Neutrophil (primary cell): ENCODE measurements around the gene TMED3.

Experiments used
- H3K27ac ChIP-seq: fragments of 200-600 bp; sonication (generic); 2 replicates; pipeline ENCODE4 v1.5.1; 2016; ENCODE audit warnings: mild to moderate bottlenecking, moderate library complexity
- H3K27me3 ChIP-seq: fragments of 200-600 bp; sonication (generic); 2 replicates; pipeline ENCODE4 v1.6.0; 2016; ENCODE audit warnings: mild to moderate bottlenecking
- H3K36me3 ChIP-seq: fragments of 200-600 bp; sonication (generic); 2 replicates; pipeline ENCODE4 v1.5.1; 2017
- H3K4me1 ChIP-seq, 2 experiments: fragments of 200-600 bp in 1 of 2; sonication (generic) in 1 of 2; 1 replicate in 1 of 2; 2 replicates in 1 of 2; pipeline versions ENCODE4 v1.5.1 to v1.6.1; 2013 to 2016; ENCODE audit warnings: low read depth in 1 of 2, low read length in 1 of 2, mild to moderate bottlenecking in 1 of 2, moderate library complexity in 1 of 2; ENCODE audit not compliant: control insufficient read depth in 1 of 2, insufficient read depth in 1 of 2
- H3K4me3 ChIP-seq, 2 experiments: fragments of 200-600 bp in 1 of 2; sonication (generic) in 1 of 2; 1 replicate in 1 of 2; 2 replicates in 1 of 2; pipeline ENCODE4 v1.5.1; 2013 to 2016; ENCODE audit warnings: low read depth in 1 of 2, low read length in 1 of 2, mild to moderate bottlenecking in 1 of 2, moderate library complexity in 1 of 2
- H3K9me3 ChIP-seq: fragments of 200-600 bp; sonication (generic); 2 replicates; pipeline ENCODE4 v1.5.1; 2016
- TF ChIP-seq, protein P1 (sequence below): fragments of 200-600 bp; sonication (generic); IDR thresholded peaks from 2 replicates; pipeline ENCODE4 v1.5.1; 2016; ENCODE audit warnings: antibody characterized with exemption

TMED3 gene

DNA sequence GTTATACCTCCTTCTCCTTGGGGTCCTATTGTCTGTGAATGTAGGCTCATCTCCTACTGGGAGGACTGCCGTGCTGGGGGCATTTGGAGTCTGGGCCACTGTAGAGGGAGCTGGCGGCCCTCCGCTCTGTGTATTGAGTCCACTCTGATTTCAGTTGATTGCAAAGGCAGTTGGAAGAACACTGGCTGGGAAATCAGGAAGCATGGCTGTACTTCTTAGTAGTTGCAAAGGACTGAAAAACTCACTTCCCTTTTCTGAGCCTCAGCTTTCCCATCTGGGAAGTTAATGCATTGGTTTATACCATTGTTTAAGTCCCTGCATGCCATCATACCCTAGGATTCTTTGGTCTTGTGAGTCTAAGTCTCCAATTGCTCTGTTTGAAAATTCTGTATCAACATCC is 46.7 kb downstream of the TMED3 start:
- no peak overlapping the region for H3K4me3 ChIP-seq
- H3K27ac ChIP-seq: no peak overlapping the region
- H3K27me3 ChIP-seq: no peaks in the 10 kb centered on the region
- no peaks in the 10 kb centered on the region for H3K36me3 ChIP-seq
- H3K9me3 ChIP-seq: no peaks in the 10 kb centered on the region
- H3K4me1 ChIP-seq: no peaks in the 10 kb centered on the region
- TF ChIP-seq, protein P1, sequence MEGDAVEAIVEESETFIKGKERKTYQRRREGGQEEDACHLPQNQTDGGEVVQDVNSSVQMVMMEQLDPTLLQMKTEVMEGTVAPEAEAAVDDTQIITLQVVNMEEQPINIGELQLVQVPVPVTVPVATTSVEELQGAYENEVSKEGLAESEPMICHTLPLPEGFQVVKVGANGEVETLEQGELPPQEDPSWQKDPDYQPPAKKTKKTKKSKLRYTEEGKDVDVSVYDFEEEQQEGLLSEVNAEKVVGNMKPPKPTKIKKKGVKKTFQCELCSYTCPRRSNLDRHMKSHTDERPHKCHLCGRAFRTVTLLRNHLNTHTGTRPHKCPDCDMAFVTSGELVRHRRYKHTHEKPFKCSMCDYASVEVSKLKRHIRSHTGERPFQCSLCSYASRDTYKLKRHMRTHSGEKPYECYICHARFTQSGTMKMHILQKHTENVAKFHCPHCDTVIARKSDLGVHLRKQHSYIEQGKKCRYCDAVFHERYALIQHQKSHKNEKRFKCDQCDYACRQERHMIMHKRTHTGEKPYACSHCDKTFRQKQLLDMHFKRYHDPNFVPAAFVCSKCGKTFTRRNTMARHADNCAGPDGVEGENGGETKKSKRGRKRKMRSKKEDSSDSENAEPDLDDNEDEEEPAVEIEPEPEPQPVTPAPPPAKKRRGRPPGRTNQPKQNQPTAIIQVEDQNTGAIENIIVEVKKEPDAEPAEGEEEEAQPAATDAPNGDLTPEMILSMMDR: no peak

DNA sequence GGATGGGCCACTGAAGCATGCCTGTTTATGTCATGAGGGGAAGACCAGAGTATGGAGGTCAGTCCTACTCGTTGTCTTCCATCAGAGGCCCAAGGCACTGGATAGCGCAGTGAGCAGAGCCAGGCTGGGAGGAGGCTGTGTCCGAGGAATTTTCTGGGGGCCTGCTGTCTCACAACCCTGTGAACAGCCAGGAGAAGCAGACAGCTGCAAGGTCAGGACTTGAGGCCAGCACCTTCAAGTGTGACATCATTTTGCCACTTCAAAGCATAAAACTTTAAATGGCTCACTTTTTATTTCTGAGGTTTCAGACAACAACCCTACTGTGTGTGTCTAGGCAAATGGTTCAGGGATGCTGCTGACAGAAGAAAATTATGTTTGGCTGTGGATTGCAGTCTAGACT is 47.2 kb downstream of the TMED3 start:
- Histone ChIP-seq H3K4me3 (no peak overlapping the region), H3K4me1 (no peaks in the 10 kb centered on the region), H3K36me3 (no peaks in the 10 kb centered on the region), H3K9me3 (no peaks in the 10 kb centered on the region), H3K27me3 (no peaks in the 10 kb centered on the region), H3K27ac (no peak overlapping the region)
- TF ChIP-seq, protein P1: no peak

DNA sequence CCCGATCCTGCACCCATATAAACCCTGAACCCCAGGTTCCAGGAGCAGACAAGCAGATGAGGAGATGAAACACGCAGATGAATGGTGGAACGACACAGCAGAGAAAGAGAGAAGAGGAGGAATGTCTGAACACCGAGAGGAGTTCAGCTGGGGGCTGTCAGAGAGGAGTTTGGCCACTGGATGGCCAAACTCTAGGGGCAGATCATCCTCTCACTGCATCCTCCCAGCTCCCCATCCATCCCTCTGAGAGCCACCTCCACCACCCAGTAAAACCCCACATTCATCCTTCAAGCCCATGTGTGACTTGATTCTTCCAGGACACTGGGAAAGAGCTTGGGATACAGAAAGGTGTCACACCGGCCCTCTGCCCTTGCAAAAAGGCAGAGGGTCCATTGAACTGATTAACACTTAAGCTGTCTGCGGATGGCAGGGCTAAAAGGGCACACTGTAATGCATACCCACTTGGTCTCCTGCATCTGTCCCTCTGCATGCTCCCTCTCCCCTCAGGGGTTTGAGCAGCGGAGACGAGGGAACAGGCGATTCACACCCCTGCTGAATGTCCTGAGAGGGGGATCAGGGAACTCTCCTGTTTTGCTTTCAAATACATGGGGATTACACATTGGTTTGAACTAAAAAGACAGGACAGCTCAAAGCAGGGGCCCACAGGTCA is 53.8 kb downstream of the TMED3 start:
- no peaks in the 10 kb centered on the region for H3K36me3 ChIP-seq
- H3K4me3 ChIP-seq: no peak overlapping the region
- no peaks in the 10 kb centered on the region for H3K27me3 ChIP-seq
- TF ChIP-seq, protein P1: no peak
- no peak overlapping the region for H3K27ac ChIP-seq
- no peaks in the 10 kb centered on the region for H3K4me1 ChIP-seq
- no peaks in the 10 kb centered on the region for H3K9me3 ChIP-seq

DNA sequence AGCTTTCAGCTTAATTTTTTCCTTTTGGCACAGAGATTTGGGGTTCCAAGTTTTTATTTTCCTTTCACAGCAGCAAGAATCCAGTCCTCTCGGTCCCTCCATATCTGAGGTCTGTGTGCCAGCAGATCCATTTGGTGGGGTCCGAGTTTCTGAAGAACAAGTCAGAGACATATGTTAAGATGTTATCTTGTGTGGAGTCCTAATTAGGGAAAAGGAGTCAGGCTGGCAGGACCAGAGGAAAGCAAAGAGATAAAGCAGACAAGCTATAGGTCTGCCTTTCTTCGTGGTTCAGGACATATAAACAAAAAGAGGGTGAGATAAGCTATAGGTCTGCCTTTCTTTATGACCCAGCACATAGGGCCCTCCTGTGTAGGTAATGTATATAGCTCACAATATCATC is 54.9 kb downstream of the TMED3 start:
- Histone ChIP-seq H3K27me3 (no peaks in the 10 kb centered on the region), H3K36me3 (no peaks in the 10 kb centered on the region), H3K9me3 (no peaks in the 10 kb centered on the region), H3K4me1 (no peaks in the 10 kb centered on the region), H3K27ac (no peak overlapping the region), H3K4me3 (no peak overlapping the region)
- TF ChIP-seq, protein P1: no peak

DNA sequence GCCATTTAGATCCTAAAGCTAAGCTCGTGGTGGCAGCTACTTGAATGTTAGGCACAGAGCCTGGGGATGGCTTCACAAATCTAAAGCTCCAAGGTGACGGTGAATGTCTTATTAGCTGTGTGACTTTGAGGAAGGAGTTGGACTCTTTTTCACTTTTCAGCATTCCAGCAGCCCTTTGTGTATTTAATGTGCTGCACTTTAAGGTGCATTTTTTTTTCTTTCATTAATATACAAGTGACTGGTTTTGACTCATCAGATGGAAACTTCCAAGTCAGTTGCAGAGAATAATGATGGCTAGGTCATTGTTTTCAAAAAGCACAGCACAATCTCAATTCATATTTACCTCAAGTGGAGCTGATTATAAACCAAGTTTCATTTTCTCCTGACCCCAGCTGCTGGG is 55.8 kb downstream of the TMED3 start:
- H3K4me1 ChIP-seq: no peaks in the 10 kb centered on the region
- no peak overlapping the region for H3K4me3 ChIP-seq
- TF ChIP-seq, protein P1: no peak
- H3K36me3 ChIP-seq: no peaks in the 10 kb centered on the region
- no peaks in the 10 kb centered on the region for H3K9me3 ChIP-seq
- H3K27ac ChIP-seq: no peak overlapping the region
- H3K27me3 ChIP-seq: no peaks in the 10 kb centered on the region
